NOMO-1 treated with DMSO at 0.1 percent for 48 hours (cell line): ENCODE data around the gene SHISA8.

Experiments used
- DNase-seq: peaks from one replicate; lab custom pipeline; 2025; ENCODE audit not compliant: unreplicated experiment; lab: John Stamatoyannopoulos, UW

The SHISA8 gene

GRCh38 chr22:41862530-41863266, 52.2 kb downstream of the SHISA8 start:
- DNase-seq = no peak

DNA sequence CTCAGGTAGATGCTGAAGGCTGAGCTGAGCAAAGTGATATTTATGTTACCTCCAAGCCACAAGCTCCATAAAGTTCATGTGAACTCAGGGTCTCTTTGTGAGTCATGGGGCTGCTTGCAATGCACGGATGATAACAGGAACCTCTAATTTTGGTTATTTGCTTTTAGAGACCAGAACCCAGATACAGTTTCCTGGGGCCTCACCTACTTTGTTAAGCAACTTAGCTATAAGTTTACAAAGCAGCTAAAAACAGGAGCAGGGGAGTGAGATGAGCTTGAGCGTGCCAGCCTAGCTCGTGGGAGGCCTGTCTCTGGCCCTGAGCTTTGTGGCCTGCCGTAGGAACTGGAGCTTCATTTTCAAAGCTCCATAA, 52.7 kb downstream of the SHISA8 start:
- peak; percentile 88 for DNase-seq
